Superior temporal gyrus (tissue), 1 donor: ENCODE results near the gene ZDHHC11.
"Not testable (repeated sequence)": the region's sequence is repeated elsewhere in the genome, so short reads cannot be mapped to it uniquely, and the experiment has no call there.

Experiments
- DNase-seq: peaks from one replicate; pipeline ENCODE4 v3.0.0-alpha.2; 2016; ENCODE audit errors: extremely low spot score

The ZDHHC11 gene

DNA sequence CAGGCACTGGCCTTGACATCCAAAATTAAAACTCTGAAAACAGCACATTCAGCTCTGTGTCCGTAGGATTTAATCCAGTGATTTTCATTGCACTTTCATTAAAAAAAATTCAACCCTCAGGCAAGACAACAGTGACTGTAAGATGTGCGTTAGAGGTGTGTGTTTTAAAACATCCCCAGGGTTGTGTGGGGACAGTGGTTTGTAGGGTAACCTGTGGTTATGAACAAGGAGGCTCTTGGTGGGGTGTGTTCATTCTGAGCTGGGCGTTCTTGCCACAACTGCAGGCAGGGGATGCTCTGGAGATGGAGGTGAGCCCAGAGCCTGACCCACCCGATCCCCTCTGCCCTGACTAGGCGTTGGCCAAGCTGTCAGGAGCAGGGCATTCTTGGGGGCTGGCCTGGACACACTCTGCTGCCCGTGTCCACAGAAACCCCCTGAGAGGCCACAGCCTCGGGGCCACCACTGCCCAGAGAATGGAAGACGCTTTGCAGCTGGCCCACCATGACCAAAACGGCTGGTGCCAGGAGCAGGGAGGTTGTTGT is 103.4 kb downstream of the ZDHHC11 start:
- not testable (repeated sequence) for DNase-seq

DNA sequence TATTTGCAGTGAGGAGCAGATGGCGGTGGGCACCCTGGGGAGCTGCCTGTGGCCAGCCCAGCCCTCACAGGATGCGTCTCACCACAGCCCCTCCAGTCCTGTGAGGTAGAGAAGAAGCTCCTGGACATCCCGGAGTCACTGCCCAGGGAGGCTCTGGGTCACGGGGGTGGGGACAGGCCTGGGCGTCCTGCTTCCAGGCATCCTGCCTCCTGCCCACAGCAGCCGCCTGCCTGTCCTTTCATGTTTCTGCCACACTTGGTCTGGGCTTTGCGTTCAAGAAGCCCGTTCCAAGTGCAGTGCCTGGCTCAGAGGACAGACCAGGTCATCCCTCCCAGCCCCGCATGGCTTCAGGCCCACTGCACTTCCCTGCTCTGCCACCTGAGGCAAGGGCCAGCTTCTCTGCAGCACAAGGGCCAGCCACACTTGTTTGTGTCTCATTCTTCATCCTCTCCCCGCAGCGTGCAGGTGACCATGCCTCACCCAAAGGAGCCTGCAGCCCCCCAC is 104.5 kb downstream of the ZDHHC11 start:
- no peak for DNase-seq
